ENCODE data around the gene COMMD9.

The COMMD9 gene

GRCh38 chr11:36228689-36229088, 60.5 kb downstream of the COMMD9 start:
- peaks cover 0 to 4% (median 0%) of the 10 kb centered on the region in 5 experiments for H3K27me3 ChIP-seq (replicated peaks in 2 of 5; ENCODE audit: control insufficient read depth in 4 of 5, insufficient read depth in 5 of 5, low read length in 4 of 5)
- H3K4me3 ChIP-seq (ENCODE audit: control insufficient read depth in 1 of 7, extremely low read depth in 1 of 7, insufficient read depth in 4 of 7, low read depth in 2 of 7, low read length in 6 of 7): no peak overlapping the region
- no peaks in the 10 kb centered on the region for H3K36me3 ChIP-seq (ENCODE audit: control insufficient read depth in 4 of 4, insufficient read depth in 4 of 4, low read length in 3 of 4)
- H3K27ac ChIP-seq (ENCODE audit: insufficient read depth in 1 of 2, low read depth in 1 of 2, low read length in 2 of 2, poor library complexity in 1 of 2, severe bottlenecking in 2 of 2): no peak overlapping the region
- no peak for DNase-seq
- CTCF ChIA-PET: no interaction called here
- WGBS (ENCODE audit: insufficient coverage): 97% methylated on average over 8 of the region's 8 CpGs
- POLR2A ChIA-PET: no interaction called here
- H3K4me1 ChIP-seq (ENCODE audit: control extremely low read depth in 1 of 4, control insufficient read depth in 4 of 4, insufficient read depth in 4 of 4, low read length in 3 of 4): no peaks in the 10 kb centered on the region
- peaks cover 0 to 2% (median 0%) of the 10 kb centered on the region in 5 experiments for H3K9me3 ChIP-seq (ENCODE audit: control extremely low read depth in 1 of 5, control insufficient read depth in 4 of 5, insufficient read depth in 2 of 5, low read depth in 1 of 5, low read length in 4 of 5)

DNA sequence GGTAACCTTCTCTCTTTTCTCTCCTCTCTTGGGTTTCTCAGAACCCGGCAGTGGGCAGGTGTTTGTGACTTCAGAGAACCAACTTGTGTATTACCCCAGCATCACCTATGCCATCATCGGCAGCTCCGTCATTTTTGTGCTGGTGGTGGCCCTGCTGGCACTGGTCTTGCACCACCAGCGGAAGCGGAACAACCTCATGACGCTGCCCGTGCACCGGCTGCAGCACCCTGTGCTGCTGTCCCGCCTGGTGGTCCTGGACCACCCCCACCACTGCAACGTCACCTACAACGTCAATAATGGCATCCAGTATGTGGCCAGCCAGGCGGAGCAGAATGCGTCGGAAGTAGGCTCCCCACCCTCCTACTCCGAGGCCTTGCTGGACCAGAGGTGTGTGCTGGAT, 62.2 kb downstream of the COMMD9 start:
- DNase-seq: no peak
- 94% methylated on average over 13 of the region's 15 CpGs for WGBS (ENCODE audit: insufficient coverage)
- H3K27me3 ChIP-seq (replicated peaks in 2 of 5; ENCODE audit: control insufficient read depth in 4 of 5, insufficient read depth in 5 of 5, low read length in 4 of 5): peaks cover 0 to 7% (median 0%) of the 10 kb centered on the region in 5 experiments
- POLR2A ChIA-PET: no interaction called here
- peaks cover 0 to 2% (median 0%) of the 10 kb centered on the region in 5 experiments for H3K9me3 ChIP-seq (ENCODE audit: control extremely low read depth in 1 of 5, control insufficient read depth in 4 of 5, insufficient read depth in 2 of 5, low read depth in 1 of 5, low read length in 4 of 5)
- no peaks in the 10 kb centered on the region for H3K4me1 ChIP-seq (ENCODE audit: control extremely low read depth in 1 of 4, control insufficient read depth in 4 of 4, insufficient read depth in 4 of 4, low read length in 3 of 4)
- CTCF ChIA-PET: no interaction called here
- H3K27ac ChIP-seq (ENCODE audit: insufficient read depth in 1 of 2, low read depth in 1 of 2, low read length in 2 of 2, poor library complexity in 1 of 2, severe bottlenecking in 2 of 2): no peak overlapping the region
- H3K36me3 ChIP-seq (ENCODE audit: control insufficient read depth in 4 of 4, insufficient read depth in 4 of 4, low read length in 3 of 4): no peaks in the 10 kb centered on the region
- H3K4me3 ChIP-seq (ENCODE audit: control insufficient read depth in 1 of 7, extremely low read depth in 1 of 7, insufficient read depth in 4 of 7, low read depth in 2 of 7, low read length in 6 of 7): no peak overlapping the region

GRCh38 chr11:36224209-36224882, 64.9 kb downstream of the COMMD9 start:
- no peak for DNase-seq
- H3K9me3 ChIP-seq (ENCODE audit: control extremely low read depth in 1 of 5, control insufficient read depth in 4 of 5, insufficient read depth in 2 of 5, low read depth in 1 of 5, low read length in 4 of 5): peaks cover 0 to 8% (median 4%) of the 10 kb centered on the region in 5 experiments
- ChIA-PET POLR2A (no interaction called here), CTCF (interaction anchor here (0.5 to 1.9 kb wide), 4 partner anchors 8 to 112 kb away, joined by 3 to 5 read pairs (median 4); no protein-coding TSS in a partner anchor)
- no peaks in the 10 kb centered on the region for H3K36me3 ChIP-seq (ENCODE audit: control insufficient read depth in 4 of 4, insufficient read depth in 4 of 4, low read length in 3 of 4)
- H3K4me3 ChIP-seq (ENCODE audit: control insufficient read depth in 1 of 7, extremely low read depth in 1 of 7, insufficient read depth in 4 of 7, low read depth in 2 of 7, low read length in 6 of 7): no peak overlapping the region
- 96% methylated on average over 4 of the region's 5 CpGs for WGBS (ENCODE audit: insufficient coverage)
- H3K27me3 ChIP-seq (replicated peaks in 2 of 5; ENCODE audit: control insufficient read depth in 4 of 5, insufficient read depth in 5 of 5, low read length in 4 of 5): peaks cover 0 to 3% (median 0%) of the 10 kb centered on the region in 5 experiments
- no peak overlapping the region for H3K27ac ChIP-seq (ENCODE audit: insufficient read depth in 1 of 2, low read depth in 1 of 2, low read length in 2 of 2, poor library complexity in 1 of 2, severe bottlenecking in 2 of 2)
- no peaks in the 10 kb centered on the region for H3K4me1 ChIP-seq (ENCODE audit: control extremely low read depth in 1 of 4, control insufficient read depth in 4 of 4, insufficient read depth in 4 of 4, low read length in 3 of 4)

DNA sequence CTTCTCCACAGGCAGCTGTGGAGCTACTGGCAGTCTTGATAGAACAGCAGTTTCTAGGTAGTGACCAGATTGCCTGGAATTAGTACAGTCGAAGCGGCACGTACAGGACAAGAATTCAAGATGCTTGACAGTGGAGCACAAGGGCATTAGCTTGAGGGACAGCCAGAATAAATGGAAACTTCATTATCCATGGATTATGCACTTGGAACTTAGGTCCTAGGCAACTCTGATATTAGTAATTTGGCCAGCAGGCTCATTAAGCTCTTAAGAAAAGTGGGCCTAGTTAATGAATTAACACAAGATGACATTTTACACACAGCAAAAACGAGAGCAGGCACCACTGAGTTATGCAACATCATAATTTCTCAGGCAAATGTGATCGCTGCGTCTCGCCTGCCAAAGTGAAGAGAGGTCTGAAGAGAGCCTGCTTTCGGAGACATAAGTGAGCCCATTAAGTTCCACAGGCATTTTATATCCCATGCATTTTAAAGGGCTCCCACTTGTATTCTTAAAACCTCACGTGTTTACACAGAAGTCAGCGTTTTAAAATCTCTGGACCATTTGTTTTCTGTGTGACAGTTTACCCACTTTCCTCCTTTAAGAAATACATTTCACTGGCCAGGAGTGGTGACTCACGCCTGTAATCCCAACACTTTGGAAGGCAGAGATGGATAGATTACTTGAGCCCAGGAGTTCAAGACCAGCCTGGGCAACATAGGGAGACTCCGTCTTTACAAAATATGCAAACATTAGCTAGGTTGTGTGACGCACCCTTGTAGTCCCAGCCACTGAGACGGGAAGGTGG, 66.2 kb downstream of the COMMD9 start:
- CTCF ChIA-PET: interaction anchor here (1.2 kb wide), 1 partner anchor 8 kb away, joined by 3 read pairs; no protein-coding TSS in a partner anchor
- H3K27me3 ChIP-seq (replicated peaks in 2 of 5; ENCODE audit: control insufficient read depth in 4 of 5, insufficient read depth in 5 of 5, low read length in 4 of 5): peaks cover 0 to 3% (median 0%) of the 10 kb centered on the region in 5 experiments
- 93% methylated on average over 12 of the region's 14 CpGs for WGBS (ENCODE audit: insufficient coverage)

More for the DNA sequence above, 66.2 kb downstream of the COMMD9 start:
- Histone ChIP-seq H3K9me3 (ENCODE audit: control extremely low read depth in 1 of 5, control insufficient read depth in 4 of 5, insufficient read depth in 2 of 5, low read depth in 1 of 5, low read length in 4 of 5) (peaks cover 0 to 8% (median 4%) of the 10 kb centered on the region in 5 experiments), H3K36me3 (ENCODE audit: control insufficient read depth in 4 of 4, insufficient read depth in 4 of 4, low read length in 3 of 4) (no peaks in the 10 kb centered on the region), H3K4me1 (ENCODE audit: control extremely low read depth in 1 of 4, control insufficient read depth in 4 of 4, insufficient read depth in 4 of 4, low read length in 3 of 4) (no peaks in the 10 kb centered on the region), H3K4me3 (ENCODE audit: control insufficient read depth in 1 of 7, extremely low read depth in 1 of 7, insufficient read depth in 4 of 7, low read depth in 2 of 7, low read length in 6 of 7) (no peak overlapping the region), H3K27ac (ENCODE audit: insufficient read depth in 1 of 2, low read depth in 1 of 2, low read length in 2 of 2, poor library complexity in 1 of 2, severe bottlenecking in 2 of 2) (no peak overlapping the region)
- no peak for DNase-seq
- POLR2A ChIA-PET: no interaction called here

Measured in common myeloid progenitor, CD34-positive (primary cell).